Measurements from ENCODE around the gene TSHZ2.

DNA sequence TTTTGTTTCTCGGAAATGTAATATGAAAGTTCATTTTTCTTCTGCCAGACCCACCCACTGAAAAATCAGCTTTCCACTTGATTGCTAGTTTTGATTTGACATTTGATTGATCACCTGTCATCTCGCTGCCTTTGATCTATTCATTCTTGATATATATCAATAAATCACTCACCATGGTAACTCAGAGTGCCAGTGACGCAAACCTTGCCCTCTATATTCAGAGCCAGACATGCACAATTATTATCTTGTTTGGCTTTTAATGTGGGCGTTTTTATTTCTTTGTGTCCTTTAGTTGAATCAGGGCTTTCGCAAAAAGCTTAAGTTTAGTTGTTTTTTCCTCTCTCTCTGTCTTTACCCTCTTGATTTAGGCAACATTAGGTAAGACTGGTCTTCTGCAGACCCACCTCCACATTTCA is 2.0 kb downstream of the TSHZ2 start:
- TF ChIP-seq, protein P1, sequence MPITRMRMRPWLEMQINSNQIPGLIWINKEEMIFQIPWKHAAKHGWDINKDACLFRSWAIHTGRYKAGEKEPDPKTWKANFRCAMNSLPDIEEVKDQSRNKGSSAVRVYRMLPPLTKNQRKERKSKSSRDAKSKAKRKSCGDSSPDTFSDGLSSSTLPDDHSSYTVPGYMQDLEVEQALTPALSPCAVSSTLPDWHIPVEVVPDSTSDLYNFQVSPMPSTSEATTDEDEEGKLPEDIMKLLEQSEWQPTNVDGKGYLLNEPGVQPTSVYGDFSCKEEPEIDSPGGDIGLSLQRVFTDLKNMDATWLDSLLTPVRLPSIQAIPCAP (CRISPR knock-in tag; IDR thresholded peaks at IDR 0.05): no peak
- TF ChIP-seq, protein P2, sequence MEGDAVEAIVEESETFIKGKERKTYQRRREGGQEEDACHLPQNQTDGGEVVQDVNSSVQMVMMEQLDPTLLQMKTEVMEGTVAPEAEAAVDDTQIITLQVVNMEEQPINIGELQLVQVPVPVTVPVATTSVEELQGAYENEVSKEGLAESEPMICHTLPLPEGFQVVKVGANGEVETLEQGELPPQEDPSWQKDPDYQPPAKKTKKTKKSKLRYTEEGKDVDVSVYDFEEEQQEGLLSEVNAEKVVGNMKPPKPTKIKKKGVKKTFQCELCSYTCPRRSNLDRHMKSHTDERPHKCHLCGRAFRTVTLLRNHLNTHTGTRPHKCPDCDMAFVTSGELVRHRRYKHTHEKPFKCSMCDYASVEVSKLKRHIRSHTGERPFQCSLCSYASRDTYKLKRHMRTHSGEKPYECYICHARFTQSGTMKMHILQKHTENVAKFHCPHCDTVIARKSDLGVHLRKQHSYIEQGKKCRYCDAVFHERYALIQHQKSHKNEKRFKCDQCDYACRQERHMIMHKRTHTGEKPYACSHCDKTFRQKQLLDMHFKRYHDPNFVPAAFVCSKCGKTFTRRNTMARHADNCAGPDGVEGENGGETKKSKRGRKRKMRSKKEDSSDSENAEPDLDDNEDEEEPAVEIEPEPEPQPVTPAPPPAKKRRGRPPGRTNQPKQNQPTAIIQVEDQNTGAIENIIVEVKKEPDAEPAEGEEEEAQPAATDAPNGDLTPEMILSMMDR (IDR thresholded peaks at IDR 0.05): no peak
- TF ChIP-seq, protein P3, sequence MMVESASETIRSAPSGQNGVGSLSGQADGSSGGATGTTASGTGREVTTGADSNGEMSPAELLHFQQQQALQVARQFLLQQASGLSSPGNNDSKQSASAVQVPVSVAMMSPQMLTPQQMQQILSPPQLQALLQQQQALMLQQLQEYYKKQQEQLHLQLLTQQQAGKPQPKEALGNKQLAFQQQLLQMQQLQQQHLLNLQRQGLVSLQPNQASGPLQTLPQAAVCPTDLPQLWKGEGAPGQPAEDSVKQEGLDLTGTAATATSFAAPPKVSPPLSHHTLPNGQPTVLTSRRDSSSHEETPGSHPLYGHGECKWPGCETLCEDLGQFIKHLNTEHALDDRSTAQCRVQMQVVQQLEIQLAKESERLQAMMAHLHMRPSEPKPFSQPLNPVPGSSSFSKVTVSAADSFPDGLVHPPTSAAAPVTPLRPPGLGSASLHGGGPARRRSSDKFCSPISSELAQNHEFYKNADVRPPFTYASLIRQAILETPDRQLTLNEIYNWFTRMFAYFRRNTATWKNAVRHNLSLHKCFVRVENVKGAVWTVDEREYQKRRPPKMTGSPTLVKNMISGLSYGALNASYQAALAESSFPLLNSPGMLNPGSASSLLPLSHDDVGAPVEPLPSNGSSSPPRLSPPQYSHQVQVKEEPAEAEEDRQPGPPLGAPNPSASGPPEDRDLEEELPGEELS (CRISPR knock-in tag; IDR thresholded peaks at IDR 0.05): no peak
- TF ChIP-seq, protein P4, sequence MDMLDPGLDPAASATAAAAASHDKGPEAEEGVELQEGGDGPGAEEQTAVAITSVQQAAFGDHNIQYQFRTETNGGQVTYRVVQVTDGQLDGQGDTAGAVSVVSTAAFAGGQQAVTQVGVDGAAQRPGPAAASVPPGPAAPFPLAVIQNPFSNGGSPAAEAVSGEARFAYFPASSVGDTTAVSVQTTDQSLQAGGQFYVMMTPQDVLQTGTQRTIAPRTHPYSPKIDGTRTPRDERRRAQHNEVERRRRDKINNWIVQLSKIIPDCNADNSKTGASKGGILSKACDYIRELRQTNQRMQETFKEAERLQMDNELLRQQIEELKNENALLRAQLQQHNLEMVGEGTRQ (CRISPR knock-in tag; IDR thresholded peaks at IDR 0.05): no peak
- TF ChIP-seq, protein P5, sequence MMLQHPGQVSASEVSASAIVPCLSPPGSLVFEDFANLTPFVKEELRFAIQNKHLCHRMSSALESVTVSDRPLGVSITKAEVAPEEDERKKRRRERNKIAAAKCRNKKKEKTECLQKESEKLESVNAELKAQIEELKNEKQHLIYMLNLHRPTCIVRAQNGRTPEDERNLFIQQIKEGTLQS (CRISPR knock-in tag; conservative IDR thresholded peaks at IDR 0.05): no peak
- TF ChIP-seq ZNF396 (CRISPR knock-in tag; IDR thresholded peaks at IDR 0.05; ENCODE audit: borderline replicate concordance) (no peak), NR1H2 (CRISPR knock-in tag; IDR thresholded peaks at IDR 0.05) (no peak), GABPB1 (CRISPR knock-in tag; IDR thresholded peaks at IDR 0.05) (no peak)
- TF ChIP-seq, protein P6, sequence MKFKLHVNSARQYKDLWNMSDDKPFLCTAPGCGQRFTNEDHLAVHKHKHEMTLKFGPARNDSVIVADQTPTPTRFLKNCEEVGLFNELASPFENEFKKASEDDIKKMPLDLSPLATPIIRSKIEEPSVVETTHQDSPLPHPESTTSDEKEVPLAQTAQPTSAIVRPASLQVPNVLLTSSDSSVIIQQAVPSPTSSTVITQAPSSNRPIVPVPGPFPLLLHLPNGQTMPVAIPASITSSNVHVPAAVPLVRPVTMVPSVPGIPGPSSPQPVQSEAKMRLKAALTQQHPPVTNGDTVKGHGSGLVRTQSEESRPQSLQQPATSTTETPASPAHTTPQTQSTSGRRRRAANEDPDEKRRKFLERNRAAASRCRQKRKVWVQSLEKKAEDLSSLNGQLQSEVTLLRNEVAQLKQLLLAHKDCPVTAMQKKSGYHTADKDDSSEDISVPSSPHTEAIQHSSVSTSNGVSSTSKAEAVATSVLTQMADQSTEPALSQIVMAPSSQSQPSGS (CRISPR knock-in tag; IDR thresholded peaks at IDR 0.05; ENCODE audit: borderline replicate concordance, low read depth): no peak
- TF ChIP-seq, protein P7, sequence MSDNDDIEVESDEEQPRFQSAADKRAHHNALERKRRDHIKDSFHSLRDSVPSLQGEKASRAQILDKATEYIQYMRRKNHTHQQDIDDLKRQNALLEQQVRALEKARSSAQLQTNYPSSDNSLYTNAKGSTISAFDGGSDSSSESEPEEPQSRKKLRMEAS (CRISPR knock-in tag; IDR thresholded peaks at IDR 0.05): no peak
- TF ChIP-seq, protein P8, sequence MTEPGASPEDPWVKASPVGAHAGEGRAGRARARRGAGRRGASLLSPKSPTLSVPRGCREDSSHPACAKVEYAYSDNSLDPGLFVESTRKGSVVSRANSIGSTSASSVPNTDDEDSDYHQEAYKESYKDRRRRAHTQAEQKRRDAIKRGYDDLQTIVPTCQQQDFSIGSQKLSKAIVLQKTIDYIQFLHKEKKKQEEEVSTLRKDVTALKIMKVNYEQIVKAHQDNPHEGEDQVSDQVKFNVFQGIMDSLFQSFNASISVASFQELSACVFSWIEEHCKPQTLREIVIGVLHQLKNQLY (CRISPR knock-in tag; IDR thresholded peaks at IDR 0.05): no peak
- TF ChIP-seq, protein P9, sequence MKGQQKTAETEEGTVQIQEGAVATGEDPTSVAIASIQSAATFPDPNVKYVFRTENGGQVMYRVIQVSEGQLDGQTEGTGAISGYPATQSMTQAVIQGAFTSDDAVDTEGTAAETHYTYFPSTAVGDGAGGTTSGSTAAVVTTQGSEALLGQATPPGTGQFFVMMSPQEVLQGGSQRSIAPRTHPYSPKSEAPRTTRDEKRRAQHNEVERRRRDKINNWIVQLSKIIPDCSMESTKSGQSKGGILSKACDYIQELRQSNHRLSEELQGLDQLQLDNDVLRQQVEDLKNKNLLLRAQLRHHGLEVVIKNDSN (CRISPR knock-in tag; IDR thresholded peaks at IDR 0.05): no peak
- TF ChIP-seq, protein P10, sequence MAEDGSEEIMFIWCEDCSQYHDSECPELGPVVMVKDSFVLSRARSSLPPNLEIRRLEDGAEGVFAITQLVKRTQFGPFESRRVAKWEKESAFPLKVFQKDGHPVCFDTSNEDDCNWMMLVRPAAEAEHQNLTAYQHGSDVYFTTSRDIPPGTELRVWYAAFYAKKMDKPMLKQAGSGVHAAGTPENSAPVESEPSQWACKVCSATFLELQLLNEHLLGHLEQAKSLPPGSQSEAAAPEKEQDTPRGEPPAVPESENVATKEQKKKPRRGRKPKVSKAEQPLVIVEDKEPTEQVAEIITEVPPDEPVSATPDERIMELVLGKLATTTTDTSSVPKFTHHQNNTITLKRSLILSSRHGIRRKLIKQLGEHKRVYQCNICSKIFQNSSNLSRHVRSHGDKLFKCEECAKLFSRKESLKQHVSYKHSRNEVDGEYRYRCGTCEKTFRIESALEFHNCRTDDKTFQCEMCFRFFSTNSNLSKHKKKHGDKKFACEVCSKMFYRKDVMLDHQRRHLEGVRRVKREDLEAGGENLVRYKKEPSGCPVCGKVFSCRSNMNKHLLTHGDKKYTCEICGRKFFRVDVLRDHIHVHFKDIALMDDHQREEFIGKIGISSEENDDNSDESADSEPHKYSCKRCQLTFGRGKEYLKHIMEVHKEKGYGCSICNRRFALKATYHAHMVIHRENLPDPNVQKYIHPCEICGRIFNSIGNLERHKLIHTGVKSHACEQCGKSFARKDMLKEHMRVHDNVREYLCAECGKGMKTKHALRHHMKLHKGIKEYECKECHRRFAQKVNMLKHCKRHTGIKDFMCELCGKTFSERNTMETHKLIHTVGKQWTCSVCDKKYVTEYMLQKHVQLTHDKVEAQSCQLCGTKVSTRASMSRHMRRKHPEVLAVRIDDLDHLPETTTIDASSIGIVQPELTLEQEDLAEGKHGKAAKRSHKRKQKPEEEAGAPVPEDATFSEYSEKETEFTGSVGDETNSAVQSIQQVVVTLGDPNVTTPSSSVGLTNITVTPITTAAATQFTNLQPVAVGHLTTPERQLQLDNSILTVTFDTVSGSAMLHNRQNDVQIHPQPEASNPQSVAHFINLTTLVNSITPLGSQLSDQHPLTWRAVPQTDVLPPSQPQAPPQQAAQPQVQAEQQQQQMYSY (CRISPR knock-in tag; IDR thresholded peaks at IDR 0.05): no peak

Measured in WTC11 (cell line).